GM10847 (cell line): ENCODE measurements around the gene RUNX1.

Experiments
- POLR2A ChIP-seq: IDR thresholded peaks from 2 replicates; pipeline ENCODE4 v1.6.1; 2011; ENCODE audit not compliant: insufficient read length; ENCODE audit errors: extremely low read depth

Gene RUNX1

GRCh38 chr21:35072557-35072956, 23.5 kb upstream of the RUNX1 start:
- TF ChIP-seq POLR2A: no peak

GRCh38 chr21:35071347-35071746, 22.2 kb upstream of the RUNX1 start:
- no peak for TF ChIP-seq POLR2A

- no peak for TF ChIP-seq POLR2A
Measured at GRCh38 chr21:35070436-35070835, 21.3 kb upstream of the RUNX1 start.

DNA sequence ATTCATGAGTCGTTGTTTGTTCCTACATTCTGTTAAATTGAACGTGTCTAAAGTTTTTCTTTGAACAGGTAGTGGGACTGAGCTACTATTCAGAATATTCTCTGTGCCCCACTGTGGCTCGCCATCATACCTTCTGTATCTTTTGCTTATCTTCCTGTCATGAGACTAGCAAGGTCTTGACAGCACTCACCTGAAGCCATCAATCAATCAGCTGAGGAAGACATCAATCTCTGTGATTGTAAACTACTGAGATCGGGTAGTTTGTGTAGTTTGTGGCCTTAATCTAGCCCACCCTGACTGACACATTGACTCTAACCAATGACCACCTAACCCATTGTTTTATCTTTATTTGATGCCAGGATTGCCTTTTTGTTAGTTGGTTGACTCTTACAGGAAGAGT, 17.7 kb upstream of the RUNX1 start:
- no peak for TF ChIP-seq POLR2A

DNA sequence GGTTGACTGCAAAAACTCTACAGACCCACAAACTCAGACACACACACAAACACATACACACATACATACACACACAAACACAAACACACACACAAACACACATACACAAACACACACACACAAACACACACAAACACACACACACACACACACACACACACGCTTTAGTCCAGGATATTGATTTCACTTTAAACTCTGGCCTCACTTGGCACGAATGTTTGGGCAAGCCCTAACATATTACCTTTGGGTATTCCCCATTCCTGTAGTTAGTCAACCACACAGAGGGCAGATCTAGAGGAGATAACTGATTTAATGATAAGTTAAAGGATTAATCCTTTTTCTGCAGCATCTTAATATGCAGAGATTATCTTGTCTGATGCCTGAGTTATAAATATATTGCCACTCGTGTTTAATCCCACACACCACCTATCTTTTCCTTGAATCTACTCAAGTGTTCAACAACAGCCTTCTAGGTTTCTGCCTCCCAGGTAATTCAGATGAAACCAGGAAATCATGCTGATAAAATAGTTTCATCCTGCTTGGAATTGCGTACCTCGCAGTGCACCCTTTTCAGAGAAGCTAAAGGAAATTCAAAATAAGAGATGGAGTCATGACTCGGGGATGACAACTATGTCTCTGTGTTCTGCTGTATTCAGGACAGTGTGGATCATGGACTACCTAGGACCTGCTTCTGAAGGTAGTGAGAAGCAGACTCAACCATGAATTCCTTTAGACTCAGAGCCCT, 14.5 kb upstream of the RUNX1 start:
- TF ChIP-seq POLR2A: no peak

GRCh38 chr21:35062016-35062415, 12.9 kb upstream of the RUNX1 start:
- no peak for TF ChIP-seq POLR2A

DNA sequence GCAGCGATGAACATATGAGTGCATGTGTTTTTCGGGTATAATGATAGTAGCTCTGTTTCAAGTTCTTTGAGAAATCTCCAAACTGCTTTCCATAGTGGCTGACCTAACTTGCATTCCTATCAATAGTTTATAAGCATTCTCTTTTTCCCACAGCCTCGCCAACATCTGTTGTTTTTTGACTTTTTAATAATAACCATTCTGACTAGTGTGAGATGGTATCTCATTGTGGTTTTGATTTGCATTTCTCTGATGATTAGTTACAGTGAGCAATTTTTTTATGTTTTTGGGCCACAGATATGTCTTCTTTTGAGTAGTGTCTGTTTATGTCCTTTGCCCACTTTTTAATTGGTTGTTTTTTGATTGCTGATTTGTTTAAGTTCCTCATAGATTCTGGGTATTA, 10.6 kb upstream of the RUNX1 start:
- TF ChIP-seq POLR2A: no peak

- no peak for TF ChIP-seq POLR2A
Measured at GRCh38 chr21:35058058-35058457, 9.0 kb upstream of the RUNX1 start.

- TF ChIP-seq POLR2A: no peak
Measured at GRCh38 chr21:35057428-35057827, 8.3 kb upstream of the RUNX1 start.

- no peak for TF ChIP-seq POLR2A
Measured at GRCh38 chr21:35053356-35054096, 4.4 kb upstream of the RUNX1 start.

GRCh38 chr21:35052801-35053200, 3.7 kb upstream of the RUNX1 start:
- no peak for TF ChIP-seq POLR2A

DNA sequence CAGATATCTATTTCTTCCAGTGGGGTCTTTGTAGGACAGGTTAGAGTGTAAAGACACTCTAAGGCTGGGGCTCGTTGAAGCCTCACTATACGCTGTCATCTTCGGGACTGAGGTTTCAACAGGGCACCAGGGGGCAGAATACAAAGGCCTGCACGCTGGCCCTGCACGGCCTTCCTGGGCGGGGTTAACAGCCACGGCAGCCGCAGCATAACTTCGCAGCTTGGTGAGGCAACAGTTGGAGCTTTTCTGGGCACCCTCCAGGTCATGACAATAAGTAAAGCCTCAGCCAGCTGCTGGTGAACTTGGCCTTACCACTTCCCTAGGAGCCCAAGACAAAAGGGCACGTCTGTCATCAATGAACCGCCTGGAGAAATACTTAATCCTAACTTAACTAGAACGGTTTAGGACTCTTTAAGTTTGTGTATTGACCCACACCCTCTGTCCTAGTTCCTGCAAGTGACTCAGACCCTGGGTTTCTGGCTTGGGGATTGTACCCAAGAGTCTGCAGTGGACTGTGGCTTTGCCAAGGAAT, 2.3 kb upstream of the RUNX1 start:
- no peak for TF ChIP-seq POLR2A

DNA sequence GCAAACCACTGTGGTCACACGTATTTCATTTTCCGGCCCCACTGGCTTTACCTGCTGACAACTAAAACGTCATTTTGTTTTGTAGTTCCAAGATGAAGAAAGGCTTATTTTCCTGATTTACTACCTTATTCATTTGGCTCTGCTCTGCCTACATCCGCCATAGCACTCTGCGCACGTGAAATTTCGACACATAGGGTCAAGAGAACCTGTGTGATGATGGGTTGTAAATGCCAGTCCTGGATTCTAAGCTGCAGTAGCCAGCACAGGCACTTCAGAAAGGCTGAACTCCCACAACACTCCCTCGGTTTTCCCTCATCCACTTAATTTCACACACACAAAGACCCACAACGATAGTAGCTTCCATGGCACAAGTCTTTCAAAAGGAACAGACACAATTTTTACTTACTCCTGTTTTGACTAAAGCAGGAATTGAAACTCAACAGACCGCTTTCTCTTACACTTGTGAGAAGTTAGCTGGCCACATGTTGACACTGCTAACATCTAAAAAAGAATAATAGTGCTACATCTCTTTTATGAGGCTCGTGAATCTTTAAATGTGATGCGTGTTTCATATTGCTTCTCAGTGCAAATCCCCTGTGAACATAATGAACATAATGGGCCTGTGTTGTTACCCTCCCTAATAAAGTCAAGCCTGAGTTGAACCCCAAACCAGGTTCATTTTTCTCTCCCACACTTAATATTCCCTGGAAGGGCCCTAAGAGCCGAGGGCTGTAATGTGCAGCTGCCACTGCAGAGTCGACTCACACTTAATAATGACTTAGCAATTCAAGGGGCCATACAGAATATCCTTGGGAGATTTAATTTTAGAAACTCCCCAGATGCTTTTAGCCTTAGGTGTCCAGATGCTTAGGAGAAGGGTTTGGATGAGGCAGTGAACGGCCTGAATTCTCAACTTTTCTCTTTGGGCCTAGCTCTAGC, 1.5 kb upstream of the RUNX1 start:
- TF ChIP-seq POLR2A: no peak

- TF ChIP-seq POLR2A: no peak
Measured at GRCh38 chr21:35048183-35048601, 910 bp downstream of the RUNX1 start.

GRCh38 chr21:35046880-35047229, 2.2 kb downstream of the RUNX1 start:
- no peak for TF ChIP-seq POLR2A

DNA sequence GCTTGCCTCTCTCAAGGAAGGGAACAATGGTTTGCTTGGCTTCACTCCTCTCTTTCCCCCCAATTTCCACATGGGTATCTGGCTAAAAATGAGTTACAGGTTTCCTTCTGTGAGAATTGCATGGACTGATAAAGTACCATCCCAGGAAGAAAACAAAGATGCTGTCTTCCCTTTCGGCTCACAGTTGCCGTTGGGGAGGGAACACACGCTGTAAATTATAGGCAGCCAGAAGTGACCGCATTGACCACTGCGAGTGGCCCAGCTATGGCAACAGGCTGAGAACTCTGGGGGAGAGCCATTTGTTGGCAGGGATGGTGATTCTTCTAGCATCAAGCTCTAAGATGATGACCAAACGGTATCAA, 2.9 kb downstream of the RUNX1 start:
- TF ChIP-seq POLR2A: no peak
